OCI-LY7 (cell line): Measurements from ENCODE around the gene PRKN.

Source experiments
- CTCF ChIP-seq: fragments of 200-600 bp; sonication (generic); conservative IDR thresholded peaks from 2 replicates; pipeline ENCODE4 v1.5.1; 2014; ENCODE audit warnings: mild to moderate bottlenecking, antibody characterized with exemption, low read length, moderate library complexity, mixed read lengths
- EZH2phosphoT487 ChIP-seq: fragments of 200-600 bp; sonication (generic); IDR thresholded peaks from 2 replicates; pipeline ENCODE4 v1.6.1; 2018; ENCODE audit warnings: low read depth, borderline replicate concordance, mild to moderate bottlenecking, mixed run types, antibody characterized with exemption, low read length, moderate library complexity, mixed read lengths

GRCh38 chr6:161641175-161641574, 1086.4 kb downstream of the PRKN start:
- TF ChIP-seq CTCF: no peak
- no peak for TF ChIP-seq EZH2phosphoT487
